HG02759 (cell line): ENCODE data around the gene CDC25A.

Source experiments
- ATAC-seq: cut with Tn5 transposase; IDR thresholded peaks from one replicate; pipeline ENCODE4 v1.9.1; 2021; ENCODE audit warnings: mild to moderate bottlenecking, moderate library complexity; ENCODE audit not compliant: unreplicated experiment

Gene CDC25A

GRCh38 chr3:48143567-48143966 is 44.6 kb downstream of the CDC25A start:
- no peak for ATAC-seq

GRCh38 chr3:48142316-48142870 is 45.8 kb downstream of the CDC25A start:
- ATAC-seq: no peak

GRCh38 chr3:48141604-48142137 is 46.5 kb downstream of the CDC25A start:
- no peak for ATAC-seq

- ATAC-seq: no peak
These were observed 47.1 kb downstream of the CDC25A start for GRCh38 chr3:48140936-48141603.

GRCh38 chr3:48140336-48140757 is 47.9 kb downstream of the CDC25A start:
- no peak for ATAC-seq

- no peak for ATAC-seq
These were observed 50.7 kb downstream of the CDC25A start for GRCh38 chr3:48137425-48137999.

GRCh38 chr3:48135552-48136495 is 52.4 kb downstream of the CDC25A start:
- ATAC-seq: no peak

GRCh38 chr3:48130321-48130904 is 57.8 kb downstream of the CDC25A start:
- ATAC-seq: no peak

- no peak for ATAC-seq
These were observed 58.3 kb downstream of the CDC25A start for GRCh38 chr3:48129921-48130320.

- ATAC-seq: no peak
These were observed 59.4 kb downstream of the CDC25A start for GRCh38 chr3:48128774-48129173.

GRCh38 chr3:48125886-48126622 is 62.2 kb downstream of the CDC25A start:
- no peak for ATAC-seq

GRCh38 chr3:48125013-48125705 is 63.1 kb downstream of the CDC25A start:
- ATAC-seq: no peak

- ATAC-seq: no peak
These were observed 64.9 kb downstream of the CDC25A start for GRCh38 chr3:48123346-48123745.

GRCh38 chr3:48122504-48122903 is 65.7 kb downstream of the CDC25A start:
- ATAC-seq: no peak

- no peak for ATAC-seq
These were observed 68.0 kb downstream of the CDC25A start for GRCh38 chr3:48120223-48120622.

- no peak for ATAC-seq
These were observed 68.6 kb downstream of the CDC25A start for GRCh38 chr3:48119505-48120193.

GRCh38 chr3:48118928-48119327 is 69.3 kb downstream of the CDC25A start:
- ATAC-seq: no peak

GRCh38 chr3:48118322-48118721 is 69.9 kb downstream of the CDC25A start:
- ATAC-seq: no peak

GRCh38 chr3:48112813-48113212 is 75.4 kb downstream of the CDC25A start:
- no peak for ATAC-seq
